ENCODE data around the gene B3GAT1. TPM values are rescaled to one million over a fixed set of nuclear protein-coding genes. Genes with fewer than 3 reads are reported as not detected.

Gene B3GAT1
- total RNA-seq, 1 experiment from 2014 or later = 0.10 TPM

DNA sequence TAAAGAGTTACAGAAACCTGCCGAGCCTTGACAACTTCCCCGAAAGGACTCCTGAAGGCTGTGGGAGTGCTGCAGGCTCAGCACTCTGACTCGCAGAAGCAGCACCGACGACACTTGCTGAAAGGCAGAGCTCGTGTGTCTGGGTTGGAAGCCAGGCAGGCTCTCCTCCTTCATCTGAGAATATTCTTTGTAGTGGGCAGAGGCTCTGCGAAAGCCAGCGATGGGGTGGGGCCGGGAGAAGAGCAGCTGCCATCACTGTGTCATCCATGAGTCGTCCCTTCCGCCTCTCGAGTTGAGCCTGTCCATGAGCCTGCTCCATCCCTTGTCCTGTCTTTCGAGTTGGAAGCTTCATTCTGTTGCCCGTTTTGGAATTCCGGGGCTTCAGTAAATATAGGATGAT, 68.4 kb downstream of the B3GAT1 start:
- intact Hi-C loops (cut with micrococcal nuclease; ENCODE audit: unreplicated experiment) = no loop called here
- no peak for DNase-seq (ENCODE audit: low read depth, low spot score)
- Histone ChIP-seq H3K4me3 (ENCODE audit: low read depth in 2 of 2, low read length in 2 of 2) (no peak overlapping the region), H3K27me3 (ENCODE audit: control insufficient read depth, insufficient read depth, low read length) (no peaks in the 10 kb centered on the region), H3K9me3 (ENCODE audit: control insufficient read depth, insufficient read depth, low read depth, low read length) (no peaks in the 10 kb centered on the region), H3K27ac (ENCODE audit: low read length) (no peak overlapping the region), H3K4me1 (ENCODE audit: control insufficient read depth, insufficient read depth, low read length) (no peaks in the 10 kb centered on the region), H3K36me3 (ENCODE audit: control insufficient read depth, insufficient read depth, low read length) (no peaks in the 10 kb centered on the region)
- no peak for ATAC-seq
- CTCF ChIA-PET = no interaction called here
- POLR2A ChIA-PET = no interaction called here
- in situ Hi-C loops (cut with HindIII; ENCODE audit: low pct_unique_long_range_greater_than_20kb, low sequenced_read_pairs) = no loop called here
- TF ChIP-seq, protein P1, sequence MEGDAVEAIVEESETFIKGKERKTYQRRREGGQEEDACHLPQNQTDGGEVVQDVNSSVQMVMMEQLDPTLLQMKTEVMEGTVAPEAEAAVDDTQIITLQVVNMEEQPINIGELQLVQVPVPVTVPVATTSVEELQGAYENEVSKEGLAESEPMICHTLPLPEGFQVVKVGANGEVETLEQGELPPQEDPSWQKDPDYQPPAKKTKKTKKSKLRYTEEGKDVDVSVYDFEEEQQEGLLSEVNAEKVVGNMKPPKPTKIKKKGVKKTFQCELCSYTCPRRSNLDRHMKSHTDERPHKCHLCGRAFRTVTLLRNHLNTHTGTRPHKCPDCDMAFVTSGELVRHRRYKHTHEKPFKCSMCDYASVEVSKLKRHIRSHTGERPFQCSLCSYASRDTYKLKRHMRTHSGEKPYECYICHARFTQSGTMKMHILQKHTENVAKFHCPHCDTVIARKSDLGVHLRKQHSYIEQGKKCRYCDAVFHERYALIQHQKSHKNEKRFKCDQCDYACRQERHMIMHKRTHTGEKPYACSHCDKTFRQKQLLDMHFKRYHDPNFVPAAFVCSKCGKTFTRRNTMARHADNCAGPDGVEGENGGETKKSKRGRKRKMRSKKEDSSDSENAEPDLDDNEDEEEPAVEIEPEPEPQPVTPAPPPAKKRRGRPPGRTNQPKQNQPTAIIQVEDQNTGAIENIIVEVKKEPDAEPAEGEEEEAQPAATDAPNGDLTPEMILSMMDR (IDR thresholded peaks at IDR 0.05) = no peak
- TF ChIP-seq POLR2AphosphoS5 (IDR thresholded peaks at IDR 0.05; ENCODE audit: low read depth, low read length) (no peak), SIN3A (IDR thresholded peaks at IDR 0.05; ENCODE audit: borderline replicate concordance, insufficient read depth, low read depth, low read length) (no peak), TCF7L2 (IDR thresholded peaks at IDR 0.05; ENCODE audit: low read depth, low read length) (no peak)
- TF ChIP-seq, protein P2, sequence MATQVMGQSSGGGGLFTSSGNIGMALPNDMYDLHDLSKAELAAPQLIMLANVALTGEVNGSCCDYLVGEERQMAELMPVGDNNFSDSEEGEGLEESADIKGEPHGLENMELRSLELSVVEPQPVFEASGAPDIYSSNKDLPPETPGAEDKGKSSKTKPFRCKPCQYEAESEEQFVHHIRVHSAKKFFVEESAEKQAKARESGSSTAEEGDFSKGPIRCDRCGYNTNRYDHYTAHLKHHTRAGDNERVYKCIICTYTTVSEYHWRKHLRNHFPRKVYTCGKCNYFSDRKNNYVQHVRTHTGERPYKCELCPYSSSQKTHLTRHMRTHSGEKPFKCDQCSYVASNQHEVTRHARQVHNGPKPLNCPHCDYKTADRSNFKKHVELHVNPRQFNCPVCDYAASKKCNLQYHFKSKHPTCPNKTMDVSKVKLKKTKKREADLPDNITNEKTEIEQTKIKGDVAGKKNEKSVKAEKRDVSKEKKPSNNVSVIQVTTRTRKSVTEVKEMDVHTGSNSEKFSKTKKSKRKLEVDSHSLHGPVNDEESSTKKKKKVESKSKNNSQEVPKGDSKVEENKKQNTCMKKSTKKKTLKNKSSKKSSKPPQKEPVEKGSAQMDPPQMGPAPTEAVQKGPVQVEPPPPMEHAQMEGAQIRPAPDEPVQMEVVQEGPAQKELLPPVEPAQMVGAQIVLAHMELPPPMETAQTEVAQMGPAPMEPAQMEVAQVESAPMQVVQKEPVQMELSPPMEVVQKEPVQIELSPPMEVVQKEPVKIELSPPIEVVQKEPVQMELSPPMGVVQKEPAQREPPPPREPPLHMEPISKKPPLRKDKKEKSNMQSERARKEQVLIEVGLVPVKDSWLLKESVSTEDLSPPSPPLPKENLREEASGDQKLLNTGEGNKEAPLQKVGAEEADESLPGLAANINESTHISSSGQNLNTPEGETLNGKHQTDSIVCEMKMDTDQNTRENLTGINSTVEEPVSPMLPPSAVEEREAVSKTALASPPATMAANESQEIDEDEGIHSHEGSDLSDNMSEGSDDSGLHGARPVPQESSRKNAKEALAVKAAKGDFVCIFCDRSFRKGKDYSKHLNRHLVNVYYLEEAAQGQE (IDR thresholded peaks at IDR 0.05; ENCODE audit: insufficient read depth in 1 of 2, low read depth in 2 of 2, low read length in 1 of 2) = no peak
- no TSS peak for BruUV-seq (replicated peaks)

DNA sequence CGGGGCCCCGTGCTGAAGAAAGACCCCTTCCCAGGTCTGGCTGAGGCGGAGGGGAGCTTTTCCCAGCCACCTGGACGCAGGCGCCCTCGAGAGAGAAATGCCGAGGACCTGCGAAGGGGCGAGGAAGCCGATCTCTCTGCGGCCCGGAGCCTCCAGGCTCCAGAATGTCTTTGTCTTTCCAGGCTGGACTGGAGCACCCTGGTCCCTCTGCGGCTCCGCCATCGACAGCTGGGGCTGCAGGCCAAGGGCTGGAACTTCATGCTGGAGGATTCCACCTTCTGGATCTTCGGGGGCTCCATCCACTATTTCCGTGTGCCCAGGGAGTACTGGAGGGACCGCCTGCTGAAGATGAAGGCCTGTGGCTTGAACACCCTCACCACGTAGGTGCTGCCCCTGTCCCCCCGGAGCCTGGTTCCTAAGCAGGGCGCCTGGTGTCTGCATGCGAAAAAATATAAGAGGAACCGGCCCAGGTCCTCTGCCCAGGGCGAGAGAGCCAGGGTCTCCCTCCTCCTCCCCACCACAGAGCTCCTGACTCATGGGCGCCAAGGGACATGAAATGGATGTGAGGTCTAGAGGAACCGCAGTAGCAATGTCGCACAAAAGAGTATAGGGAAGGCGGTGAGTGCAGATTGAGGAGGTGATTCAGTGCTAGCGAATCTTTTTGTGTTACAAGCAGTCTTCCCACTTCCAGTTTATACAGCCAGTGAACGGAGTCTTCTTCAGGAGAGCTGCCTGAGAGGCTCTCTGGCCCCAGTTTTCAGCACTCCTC, 69.3 kb downstream of the B3GAT1 start:
- no TSS peak for BruUV-seq (replicated peaks)
- H3K36me3 ChIP-seq (ENCODE audit: control insufficient read depth, insufficient read depth, low read length) = no peaks in the 10 kb centered on the region
- ATAC-seq = no peak
- no peak overlapping the region for H3K4me3 ChIP-seq (ENCODE audit: low read depth in 2 of 2, low read length in 2 of 2)
- intact Hi-C loops (cut with micrococcal nuclease; ENCODE audit: unreplicated experiment) = no loop called here
- no peaks in the 10 kb centered on the region for H3K9me3 ChIP-seq (ENCODE audit: control insufficient read depth, insufficient read depth, low read depth, low read length)
- CTCF ChIA-PET = no interaction called here
- H3K27me3 ChIP-seq (ENCODE audit: control insufficient read depth, insufficient read depth, low read length) = no peaks in the 10 kb centered on the region
- no peak for DNase-seq (ENCODE audit: low read depth, low spot score)
- in situ Hi-C loops (cut with HindIII; ENCODE audit: low pct_unique_long_range_greater_than_20kb, low sequenced_read_pairs) = no loop called here
- H3K27ac ChIP-seq (ENCODE audit: low read length) = no peak overlapping the region
- H3K4me1 ChIP-seq (ENCODE audit: control insufficient read depth, insufficient read depth, low read length) = no peaks in the 10 kb centered on the region
- POLR2A ChIA-PET = no interaction called here
- TF ChIP-seq, protein P2 (IDR thresholded peaks at IDR 0.05; ENCODE audit: insufficient read depth in 1 of 2, low read depth in 2 of 2, low read length in 1 of 2) = no peak
- TF ChIP-seq, protein P1 (IDR thresholded peaks at IDR 0.05) = no peak
- TF ChIP-seq SIN3A (IDR thresholded peaks at IDR 0.05; ENCODE audit: borderline replicate concordance, insufficient read depth, low read depth, low read length) (no peak), POLR2AphosphoS5 (IDR thresholded peaks at IDR 0.05; ENCODE audit: low read depth, low read length) (no peak), TCF7L2 (IDR thresholded peaks at IDR 0.05; ENCODE audit: low read depth, low read length) (no peak)
